ENCODE measurements around the gene OGA. TPM values are rescaled to one million over a fixed set of nuclear protein-coding genes. Genes with fewer than 3 reads are reported as not detected.

Gene OGA
- total RNA-seq, 1 donor: 93.7 TPM

- no peak for DNase-seq (ENCODE audit: low read depth)
- H3K4me3 ChIP-seq (ENCODE audit: low read depth, low read length): no peak overlapping the region
- TF ChIP-seq CTCF (IDR thresholded peaks at IDR 0.05; ENCODE audit: insufficient read depth, low read length): no peak
Measured at GRCh38 chr10:101771380-101771779, 46.9 kb downstream of the OGA start.

GRCh38 chr10:101770331-101771215 is 47.7 kb downstream of the OGA start:
- DNase-seq (ENCODE audit: low read depth): no peak
- no peak for TF ChIP-seq CTCF (IDR thresholded peaks at IDR 0.05; ENCODE audit: insufficient read depth, low read length)
- no peak overlapping the region for H3K4me3 ChIP-seq (ENCODE audit: low read depth, low read length)

GRCh38 chr10:101769541-101770180 is 48.6 kb downstream of the OGA start:
- DNase-seq (ENCODE audit: low read depth): no peak
- TF ChIP-seq CTCF (IDR thresholded peaks at IDR 0.05; ENCODE audit: insufficient read depth, low read length): no peak
- no peak overlapping the region for H3K4me3 ChIP-seq (ENCODE audit: low read depth, low read length)

GRCh38 chr10:101768791-101769170 is 49.5 kb downstream of the OGA start:
- no peak overlapping the region for H3K4me3 ChIP-seq (ENCODE audit: low read depth, low read length)
- TF ChIP-seq CTCF (IDR thresholded peaks at IDR 0.05; ENCODE audit: insufficient read depth, low read length): no peak
- DNase-seq (ENCODE audit: low read depth): no peak

- no peak overlapping the region for H3K4me3 ChIP-seq (ENCODE audit: low read depth, low read length)
- TF ChIP-seq CTCF (IDR thresholded peaks at IDR 0.05; ENCODE audit: insufficient read depth, low read length): no peak
- DNase-seq (ENCODE audit: low read depth): no peak
Measured at GRCh38 chr10:101767966-101768790, 50.1 kb downstream of the OGA start.

GRCh38 chr10:101767600-101767945 is 50.7 kb downstream of the OGA start:
- DNase-seq (ENCODE audit: low read depth): no peak
- no peak overlapping the region for H3K4me3 ChIP-seq (ENCODE audit: low read depth, low read length)
- TF ChIP-seq CTCF (IDR thresholded peaks at IDR 0.05; ENCODE audit: insufficient read depth, low read length): no peak
